Amygdala (tissue), 56 donors: ENCODE results near the gene GASK1A.
A peak's percentile ranks its signal among the peaks of the same experiment; 100 is the strongest.

Source experiments
- DNase-seq, 56 donors: peaks; one replicate each; lab custom pipeline; 2025; lab: John Stamatoyannopoulos, UW

Gene GASK1A

GRCh38 chr3:42982645-42983412 is 3.7 kb downstream of the GASK1A start:
- no peak for DNase-seq

- no peak for DNase-seq
Measured at GRCh38 chr3:42983927-42984326, 4.8 kb downstream of the GASK1A start.

- DNase-seq, result no peak
Measured at GRCh38 chr3:42984701-42985100, 5.6 kb downstream of the GASK1A start.

GRCh38 chr3:42988097-42988496 is 9.0 kb downstream of the GASK1A start:
- DNase-seq, result no peak

GRCh38 chr3:42988566-42988965 is 9.5 kb downstream of the GASK1A start:
- DNase-seq, result peak in 6 of 56 donors; percentile 19 to 56 (median 26)

GRCh38 chr3:42991341-42992315 is 12.5 kb downstream of the GASK1A start:
- peak in 48 of 56 donors; percentile 24 to 84 (median 60) for DNase-seq

- no peak for DNase-seq
Measured at GRCh38 chr3:42994595-42994994, 15.5 kb downstream of the GASK1A start.

GRCh38 chr3:42996021-42996420 is 16.9 kb downstream of the GASK1A start:
- DNase-seq, result no peak

- peak in 32 of 56 donors; percentile 8 to 73 (median 40) for DNase-seq
Measured at GRCh38 chr3:42996633-42997075, 17.5 kb downstream of the GASK1A start.

- DNase-seq, result no peak
Measured at GRCh38 chr3:42999212-42999611, 20.1 kb downstream of the GASK1A start.

- DNase-seq, result no peak
Measured at GRCh38 chr3:42999632-43000031, 20.5 kb downstream of the GASK1A start.

- no peak for DNase-seq
Measured at GRCh38 chr3:43000387-43000786, 21.3 kb downstream of the GASK1A start.

GRCh38 chr3:43001094-43001553 is 22.0 kb downstream of the GASK1A start:
- DNase-seq, result peak in 20 of 56 donors; percentile 4 to 57 (median 26)

- no peak for DNase-seq
Measured at GRCh38 chr3:43001556-43002121, 22.5 kb downstream of the GASK1A start.

- DNase-seq, result no peak
Measured at GRCh38 chr3:43004282-43004681, 25.2 kb downstream of the GASK1A start.

- DNase-seq, result no peak
Measured at GRCh38 chr3:43005253-43005652, 26.1 kb downstream of the GASK1A start.

- no peak for DNase-seq
Measured at GRCh38 chr3:43005981-43006380, 26.9 kb downstream of the GASK1A start.

GRCh38 chr3:43006825-43007224 is 27.7 kb downstream of the GASK1A start:
- no peak for DNase-seq

- DNase-seq, result no peak
Measured at GRCh38 chr3:43009547-43009946, 30.4 kb downstream of the GASK1A start.

GRCh38 chr3:43010638-43011037 is 31.5 kb downstream of the GASK1A start:
- DNase-seq, result no peak

- DNase-seq, result no peak
Measured at GRCh38 chr3:43011638-43012037, 32.5 kb downstream of the GASK1A start.
